ENCODE results near the gene DYRK4. TPM values are rescaled to one million over a fixed set of nuclear protein-coding genes. Genes with fewer than 3 reads are reported as not detected.

DYRK4 gene
- polyA plus RNA-seq, 3 donors, result 17.4 to 26.9 (median 22.4) TPM

DNA sequence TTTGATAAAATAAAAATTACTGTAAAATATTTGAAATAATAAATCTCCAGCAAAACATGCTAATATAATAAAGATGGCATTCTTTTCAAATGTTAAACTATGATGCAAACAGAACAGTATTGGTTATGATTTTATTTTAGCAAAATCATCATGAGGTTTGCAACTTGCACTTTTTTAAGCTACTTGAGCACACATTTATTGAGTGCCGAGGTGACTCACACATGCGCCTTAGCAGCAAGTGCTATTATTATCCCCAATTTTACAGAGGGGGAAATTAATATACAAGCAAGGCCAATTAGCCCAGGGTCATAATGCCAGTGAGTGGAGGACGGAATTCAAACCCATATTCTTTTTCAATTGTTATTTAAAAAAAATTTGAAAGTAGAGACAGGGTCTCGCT, 7.3 kb downstream of the DYRK4 start:
- no CpG with 5 or more reads among the region's 4 CpGs for WGBS (ENCODE audit: insufficient coverage)
- Mint-ChIP-seq H3K36me3 (peaks cover 0 to 6% of the 10 kb centered on the region in 2 donors), H3K4me1 (peaks cover 47% of the 10 kb centered on the region), H3K27me3 (ENCODE audit: low read depth in 3 of 3) (peaks cover 0 to 4% (median 0%) of the 10 kb centered on the region in 3 donors), H3K9me3 (peaks cover 0 to 2% (median 0%) of the 10 kb centered on the region in 7 donors), H3K27ac (no peak overlapping the region), H3K4me3 (no peak overlapping the region)
- Histone ChIP-seq H3K9ac (ENCODE audit: insufficient read depth, low read length, poor library complexity, severe bottlenecking) (no peak overlapping the region), H3K4me3 (replicated peaks in 1 of 3; ENCODE audit: low read depth in 2 of 3, low read length in 3 of 3) (no peak overlapping the region), H3K4me2 (replicated peaks; ENCODE audit: extremely low read depth, low read length, poor library complexity, severe bottlenecking) (no peak overlapping the region), H3K27ac (ENCODE audit: low read depth in 1 of 2, low read length in 2 of 2) (no peak overlapping the region), H4K20me1 (ENCODE audit: insufficient read depth, low read length) (no peaks in the 10 kb centered on the region), H3K9me3 (replicated peaks in 1 of 2; ENCODE audit: control insufficient read depth in 1 of 2, insufficient read depth in 1 of 2, low read length in 2 of 2) (no peaks in the 10 kb centered on the region), H2AFZ (ENCODE audit: insufficient read depth, low read depth, low read length, poor library complexity, severe bottlenecking) (no peak overlapping the region), H3K4me1 (ENCODE audit: control insufficient read depth in 1 of 2, insufficient read depth in 2 of 2, low read length in 2 of 2) (peaks cover 50 to 54% of the 10 kb centered on the region in 2 donors), H3K36me3 (replicated peaks in 1 of 2; ENCODE audit: control insufficient read depth in 1 of 2, insufficient read depth in 2 of 2, low read length in 2 of 2) (no peaks in the 10 kb centered on the region), H3K79me2 (ENCODE audit: insufficient read depth, low read length) (no peaks in the 10 kb centered on the region), H3K27me3 (ENCODE audit: control insufficient read depth in 2 of 2, insufficient read depth in 2 of 2, low read length in 2 of 2) (no peaks in the 10 kb centered on the region)
- DNase-seq, result peak in 1 of 3 donors; percentile 19
- TF ChIP-seq, protein P1, sequence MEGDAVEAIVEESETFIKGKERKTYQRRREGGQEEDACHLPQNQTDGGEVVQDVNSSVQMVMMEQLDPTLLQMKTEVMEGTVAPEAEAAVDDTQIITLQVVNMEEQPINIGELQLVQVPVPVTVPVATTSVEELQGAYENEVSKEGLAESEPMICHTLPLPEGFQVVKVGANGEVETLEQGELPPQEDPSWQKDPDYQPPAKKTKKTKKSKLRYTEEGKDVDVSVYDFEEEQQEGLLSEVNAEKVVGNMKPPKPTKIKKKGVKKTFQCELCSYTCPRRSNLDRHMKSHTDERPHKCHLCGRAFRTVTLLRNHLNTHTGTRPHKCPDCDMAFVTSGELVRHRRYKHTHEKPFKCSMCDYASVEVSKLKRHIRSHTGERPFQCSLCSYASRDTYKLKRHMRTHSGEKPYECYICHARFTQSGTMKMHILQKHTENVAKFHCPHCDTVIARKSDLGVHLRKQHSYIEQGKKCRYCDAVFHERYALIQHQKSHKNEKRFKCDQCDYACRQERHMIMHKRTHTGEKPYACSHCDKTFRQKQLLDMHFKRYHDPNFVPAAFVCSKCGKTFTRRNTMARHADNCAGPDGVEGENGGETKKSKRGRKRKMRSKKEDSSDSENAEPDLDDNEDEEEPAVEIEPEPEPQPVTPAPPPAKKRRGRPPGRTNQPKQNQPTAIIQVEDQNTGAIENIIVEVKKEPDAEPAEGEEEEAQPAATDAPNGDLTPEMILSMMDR (IDR thresholded peaks at IDR 0.05), result no peak
- intact Hi-C loops (cut with micrococcal nuclease), result no loop called here

GRCh38 chr12:4572680-4573079, 10.7 kb downstream of the DYRK4 start:
- Histone ChIP-seq H3K4me2 (replicated peaks; ENCODE audit: extremely low read depth, low read length, poor library complexity, severe bottlenecking) (no peak overlapping the region), H3K27ac (ENCODE audit: low read depth in 1 of 2, low read length in 2 of 2) (no peak overlapping the region)

More at GRCh38 chr12:4572680-4573079, 10.7 kb downstream of the DYRK4 start:
- Histone ChIP-seq H3K9ac (ENCODE audit: insufficient read depth, low read length, poor library complexity, severe bottlenecking) (no peak overlapping the region), H3K4me3 (replicated peaks in 1 of 3; ENCODE audit: low read depth in 2 of 3, low read length in 3 of 3) (no peak overlapping the region), H3K27me3 (ENCODE audit: control insufficient read depth in 2 of 2, insufficient read depth in 2 of 2, low read length in 2 of 2) (no peaks in the 10 kb centered on the region), H4K20me1 (ENCODE audit: insufficient read depth, low read length) (no peaks in the 10 kb centered on the region), H2AFZ (ENCODE audit: insufficient read depth, low read depth, low read length, poor library complexity, severe bottlenecking) (no peak overlapping the region), H3K9me3 (replicated peaks in 1 of 2; ENCODE audit: control insufficient read depth in 1 of 2, insufficient read depth in 1 of 2, low read length in 2 of 2) (no peaks in the 10 kb centered on the region), H3K79me2 (ENCODE audit: insufficient read depth, low read length) (no peaks in the 10 kb centered on the region), H3K4me1 (ENCODE audit: control insufficient read depth in 1 of 2, insufficient read depth in 2 of 2, low read length in 2 of 2) (peaks cover 20% of the 10 kb centered on the region in 2 donors), H3K36me3 (replicated peaks in 1 of 2; ENCODE audit: control insufficient read depth in 1 of 2, insufficient read depth in 2 of 2, low read length in 2 of 2) (no peaks in the 10 kb centered on the region)
- Mint-ChIP-seq H3K4me3 (no peak overlapping the region), H3K9me3 (peaks cover 0 to 2% (median 0%) of the 10 kb centered on the region in 7 donors), H3K36me3 (peaks cover 0 to 2% of the 10 kb centered on the region in 2 donors), H3K27me3 (ENCODE audit: low read depth in 3 of 3) (peaks cover 0 to 5% (median 0%) of the 10 kb centered on the region in 3 donors), H3K4me1 (peaks cover 16% of the 10 kb centered on the region), H3K27ac (no peak overlapping the region)
- intact Hi-C loops (cut with micrococcal nuclease), result no loop called here
- TF ChIP-seq, protein P1 (IDR thresholded peaks at IDR 0.05), result no peak
- WGBS (ENCODE audit: insufficient coverage), result 96% methylated on average over 4 of the region's 7 CpGs
- no peak for DNase-seq

All from CD14-positive monocyte (primary cell).